Fibroblast of the conjunctiva (primary cell): ENCODE measurements around the gene ARHGAP23.
A peak's percentile ranks its signal among the peaks of the same experiment; 100 is the strongest.

Source experiments
- DNase-seq: peaks from one replicate; pipeline ENCODE4 v3.0.0-alpha.2; 2010; ENCODE audit warnings: low read depth

The ARHGAP23 gene

DNA sequence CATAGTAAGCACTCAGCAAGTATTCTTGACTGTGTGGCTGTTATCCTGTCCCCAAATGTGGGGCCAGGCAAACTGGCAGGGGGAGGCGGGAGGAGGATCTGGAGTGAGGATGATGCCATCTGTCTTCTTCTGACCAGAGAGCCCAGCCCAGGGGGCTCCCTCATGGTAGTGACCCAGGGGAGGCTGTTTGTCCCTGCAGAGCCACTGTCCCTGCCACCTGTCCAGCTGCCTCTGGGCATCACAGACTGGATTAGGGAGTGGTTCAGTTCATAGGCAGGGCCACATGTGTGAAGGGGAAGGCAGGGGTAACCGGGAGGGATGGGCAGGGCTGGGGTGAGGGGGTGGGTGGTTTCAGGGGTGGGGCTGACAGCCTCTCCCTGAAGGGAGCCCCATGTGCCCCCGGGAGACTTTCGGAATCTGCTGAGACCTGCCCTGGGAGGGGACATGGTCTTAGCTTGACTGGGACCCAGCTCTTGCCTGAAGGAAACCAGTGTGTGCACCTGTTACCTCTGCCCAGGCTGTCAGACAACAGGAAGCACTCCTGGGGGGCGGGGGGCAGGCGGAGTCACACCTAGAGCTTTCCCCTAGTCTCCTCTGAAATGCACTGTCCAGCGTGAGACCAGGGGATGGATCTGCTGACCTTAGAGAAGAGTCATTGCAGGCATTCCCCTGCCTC, 15.2 kb downstream of the ARHGAP23 start:
- no peak for DNase-seq

DNA sequence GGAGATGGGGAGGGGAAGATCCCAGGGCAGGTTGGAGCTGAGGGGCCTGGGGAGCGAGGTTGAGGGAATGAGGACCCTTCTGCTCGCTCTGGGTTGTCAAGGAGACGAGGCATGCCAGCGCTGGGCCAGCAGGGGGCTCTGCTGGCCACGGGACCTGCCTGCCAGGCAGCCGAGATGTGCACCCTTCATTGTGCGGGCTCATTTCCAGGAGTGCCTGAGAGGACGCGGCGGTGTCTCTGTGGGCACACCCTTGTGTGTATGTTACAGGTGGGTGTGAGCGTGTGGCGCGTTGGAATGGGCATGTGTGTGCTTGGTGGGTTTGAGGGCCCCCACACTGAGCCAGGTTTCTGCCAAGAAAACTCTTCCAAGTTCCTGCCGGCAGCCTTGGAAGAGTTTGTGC, 15.9 kb downstream of the ARHGAP23 start:
- DNase-seq: no peak

DNA sequence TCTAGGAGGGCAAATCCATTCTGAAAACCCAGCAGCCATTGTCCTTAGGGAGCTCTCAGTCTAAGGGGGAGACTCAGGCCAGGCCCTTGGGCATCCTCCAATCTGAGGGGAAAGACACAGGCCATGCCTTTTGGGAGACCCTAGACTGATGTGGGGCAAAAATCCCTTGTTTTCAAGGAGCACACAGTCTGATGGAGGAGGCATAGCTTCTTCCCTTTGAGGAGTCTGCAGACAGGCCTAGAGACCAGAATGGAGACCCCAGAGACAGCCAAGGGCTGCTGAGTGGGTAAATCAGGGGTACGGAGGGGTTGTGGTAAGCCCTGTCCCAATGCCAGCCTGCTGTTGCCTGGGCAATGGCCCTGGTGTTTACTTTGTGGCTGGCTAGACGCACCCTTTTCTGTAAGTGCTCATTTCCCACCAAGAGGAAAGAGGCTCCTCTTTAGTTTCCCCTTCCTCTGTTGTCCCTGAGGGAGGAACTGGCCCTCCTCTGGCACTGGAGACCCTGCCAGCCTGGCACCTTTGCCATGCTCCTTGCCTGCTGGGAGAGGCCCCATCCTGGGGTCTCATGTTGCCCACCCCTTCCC, 19.3 kb downstream of the ARHGAP23 start:
- no peak for DNase-seq

DNA sequence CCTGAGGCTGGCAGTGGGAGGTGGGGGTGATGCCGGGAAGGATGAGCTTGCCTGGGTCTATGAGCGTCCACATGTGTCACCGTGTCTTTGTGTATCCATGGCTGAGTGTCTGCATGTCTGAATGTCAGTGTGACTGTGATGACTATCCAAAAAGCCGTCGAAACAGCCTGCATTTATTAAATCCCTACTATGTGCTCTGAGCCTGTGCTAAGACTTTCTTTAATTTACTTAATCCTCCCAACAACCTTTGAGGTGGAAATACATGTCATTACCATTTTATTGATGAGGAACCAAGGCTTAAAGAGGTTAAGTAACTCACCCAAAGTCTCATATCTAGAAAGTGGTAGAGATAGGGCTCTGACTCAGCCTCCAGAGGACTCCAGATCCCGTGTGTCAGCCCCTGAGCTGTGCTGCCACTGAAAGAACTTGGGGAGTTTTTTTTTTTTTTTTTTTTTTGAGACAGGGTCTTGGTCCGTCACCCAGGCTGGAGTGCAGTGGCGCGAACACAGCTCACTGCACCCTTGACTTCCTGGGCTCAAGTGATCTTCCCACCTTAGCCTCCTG, 20.0 kb downstream of the ARHGAP23 start:
- no peak for DNase-seq

DNA sequence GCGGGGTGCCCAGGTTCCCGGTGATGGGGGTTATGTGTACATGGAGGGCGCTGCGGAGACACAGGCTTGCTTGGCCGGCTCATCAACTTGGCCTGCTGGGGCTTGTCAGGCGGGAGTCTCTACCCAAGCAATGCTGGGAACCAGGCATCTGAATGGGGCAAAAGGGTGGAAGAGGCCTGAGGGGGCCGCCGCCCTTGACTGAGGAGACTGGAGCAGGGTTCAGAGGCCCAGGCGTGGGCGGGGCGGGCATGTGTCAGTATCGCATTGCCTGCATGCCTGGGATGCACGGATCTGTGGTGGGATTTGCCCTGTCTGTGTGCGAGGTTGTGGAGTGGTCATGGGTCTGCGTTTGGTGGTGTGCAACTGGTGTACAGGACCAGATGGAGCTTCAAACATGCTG, 21.1 kb downstream of the ARHGAP23 start:
- DNase-seq: no peak

DNA sequence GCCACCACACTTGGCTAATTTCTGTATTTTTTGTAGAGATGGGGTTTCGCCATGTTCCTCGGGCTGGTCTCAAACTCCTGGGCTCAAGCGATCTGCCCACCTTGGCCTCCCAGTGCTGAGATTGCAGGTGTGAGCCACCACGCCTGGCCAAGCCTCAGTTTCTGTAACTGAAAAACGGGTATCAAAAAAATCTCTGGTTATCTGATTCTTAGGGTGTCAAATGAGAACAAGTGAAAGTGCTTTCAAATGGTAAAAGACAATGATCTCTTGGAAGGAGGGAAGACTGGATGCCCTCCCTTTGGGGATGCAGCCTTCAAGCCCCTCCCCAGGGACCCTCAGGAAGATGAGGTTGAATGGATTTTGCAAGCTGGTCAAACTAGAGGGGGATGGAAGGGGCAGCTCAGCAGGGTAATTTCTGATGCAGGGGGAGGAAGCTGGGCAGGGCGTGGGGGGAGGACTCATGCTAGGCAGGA, 22.3 kb downstream of the ARHGAP23 start:
- DNase-seq: no peak

DNA sequence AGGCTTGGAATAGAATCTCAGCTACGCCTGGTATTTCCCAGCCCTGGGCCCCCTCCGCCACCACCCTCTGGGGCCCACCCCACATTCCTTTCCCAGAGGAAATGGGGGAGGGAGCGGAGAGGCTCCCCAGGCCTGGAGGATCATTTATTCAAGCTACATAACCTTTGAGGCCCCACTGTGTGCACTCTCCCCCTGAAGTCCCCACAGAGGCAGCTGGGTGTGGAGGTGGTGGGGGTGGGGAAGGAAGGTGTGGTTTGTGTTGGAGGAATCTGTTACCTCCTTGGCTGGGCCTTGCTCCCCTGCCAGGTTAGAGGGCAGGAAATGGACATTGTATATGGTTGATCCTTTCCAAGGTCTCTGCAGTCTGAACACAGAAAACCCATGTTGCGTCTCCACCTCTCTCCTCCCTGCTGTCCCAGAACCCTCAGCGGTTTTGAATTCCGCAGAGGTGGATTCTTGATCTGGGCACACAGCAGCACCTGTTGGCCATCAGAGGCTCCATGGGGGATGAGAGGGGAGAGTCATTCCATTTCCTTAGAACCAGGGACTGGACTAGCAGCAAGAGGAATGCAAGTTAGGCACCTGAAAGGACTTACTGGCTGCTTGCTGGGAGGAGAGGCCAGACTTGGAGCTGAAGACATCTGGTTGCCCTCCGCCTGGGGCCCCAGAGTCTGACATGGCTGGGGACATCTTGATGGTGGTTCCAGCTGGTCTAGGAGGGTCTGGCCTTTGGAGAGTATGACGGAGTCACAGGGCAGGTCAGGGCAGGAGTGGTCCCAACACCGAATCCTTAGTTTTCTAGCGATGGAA, 23.0 kb downstream of the ARHGAP23 start:
- no peak for DNase-seq

DNA sequence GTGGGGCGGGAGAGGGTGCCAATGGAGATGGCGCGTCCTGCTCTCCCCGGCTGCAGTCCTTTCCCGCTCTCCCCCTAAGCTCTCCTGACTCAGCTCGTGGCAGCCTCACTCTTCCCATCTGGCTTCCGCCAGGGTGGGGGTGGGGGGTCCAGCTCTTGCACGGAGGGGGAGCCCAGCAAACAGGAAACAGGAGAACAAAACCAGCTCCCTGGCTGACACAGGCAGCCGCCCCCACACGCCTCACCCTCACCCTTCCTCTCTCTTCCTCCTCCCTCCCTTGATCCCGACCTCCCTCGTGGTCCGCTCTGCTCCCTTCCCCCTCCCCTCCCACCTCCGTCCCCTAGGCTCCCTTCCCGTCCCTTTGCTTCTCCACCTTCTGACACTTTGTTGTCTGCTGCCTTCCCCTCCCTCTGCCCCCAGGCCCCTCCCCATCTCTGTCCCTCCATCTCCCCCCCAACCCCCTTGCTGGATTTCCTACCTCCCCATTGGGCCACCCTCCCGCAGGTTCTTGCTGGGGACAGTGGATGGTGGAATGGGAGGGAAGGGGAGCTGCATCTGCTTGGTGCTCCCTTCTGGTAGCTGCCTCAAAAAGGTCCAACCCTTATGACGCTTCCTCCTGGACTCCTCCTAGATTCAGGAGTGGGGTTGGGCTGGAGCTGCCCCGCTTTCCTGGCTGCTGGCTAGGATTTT, 23.7 kb downstream of the ARHGAP23 start:
- DNase-seq: peak; percentile 68

DNA sequence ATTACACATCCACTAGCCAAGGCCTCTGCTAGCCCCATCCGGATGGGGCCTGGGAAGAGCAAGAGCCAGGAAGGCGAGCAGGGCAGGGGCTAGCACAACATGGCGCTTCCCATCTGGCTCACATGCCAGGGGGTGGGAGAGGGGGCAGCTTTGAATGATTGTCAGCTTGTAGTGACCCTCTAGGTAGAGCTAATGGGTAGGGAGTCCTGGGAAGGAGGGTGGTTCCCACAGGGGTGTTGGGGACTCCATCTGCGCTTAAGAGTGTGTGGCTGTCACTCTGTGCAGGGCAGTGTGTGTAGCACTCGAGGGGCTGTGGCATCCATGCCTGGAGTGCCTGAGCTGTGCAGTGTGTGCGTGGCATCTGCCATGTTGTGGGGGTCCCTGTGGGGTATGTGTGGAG, 24.5 kb downstream of the ARHGAP23 start:
- DNase-seq: no peak

- no peak for DNase-seq
Measured at GRCh38 chr17:38453951-38454421, 25.7 kb downstream of the ARHGAP23 start.

DNA sequence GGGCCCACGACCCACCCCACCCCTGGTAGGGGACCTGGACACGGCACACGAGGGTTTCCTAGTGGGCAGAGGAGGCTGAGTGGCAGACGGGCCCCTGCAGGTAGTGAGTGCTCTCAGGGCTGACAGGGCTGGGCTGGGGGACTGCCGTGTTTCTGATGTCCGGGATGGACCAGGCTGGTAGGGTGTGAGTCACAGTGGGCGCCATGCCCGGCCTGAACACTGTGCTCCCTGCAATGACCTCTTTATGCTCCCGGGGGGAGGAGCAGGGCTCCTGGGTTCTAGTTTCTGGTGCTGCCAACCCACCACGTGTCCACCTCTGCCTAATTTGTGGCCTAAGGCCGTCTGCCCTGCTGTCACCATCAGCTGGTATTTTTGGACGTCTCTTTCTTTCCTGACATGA, 26.3 kb downstream of the ARHGAP23 start:
- DNase-seq: peak; percentile 66

GRCh38 chr17:38455288-38455915, 27.1 kb downstream of the ARHGAP23 start:
- DNase-seq: no peak

- no peak for DNase-seq
Measured at GRCh38 chr17:38456031-38456815, 28.0 kb downstream of the ARHGAP23 start.

DNA sequence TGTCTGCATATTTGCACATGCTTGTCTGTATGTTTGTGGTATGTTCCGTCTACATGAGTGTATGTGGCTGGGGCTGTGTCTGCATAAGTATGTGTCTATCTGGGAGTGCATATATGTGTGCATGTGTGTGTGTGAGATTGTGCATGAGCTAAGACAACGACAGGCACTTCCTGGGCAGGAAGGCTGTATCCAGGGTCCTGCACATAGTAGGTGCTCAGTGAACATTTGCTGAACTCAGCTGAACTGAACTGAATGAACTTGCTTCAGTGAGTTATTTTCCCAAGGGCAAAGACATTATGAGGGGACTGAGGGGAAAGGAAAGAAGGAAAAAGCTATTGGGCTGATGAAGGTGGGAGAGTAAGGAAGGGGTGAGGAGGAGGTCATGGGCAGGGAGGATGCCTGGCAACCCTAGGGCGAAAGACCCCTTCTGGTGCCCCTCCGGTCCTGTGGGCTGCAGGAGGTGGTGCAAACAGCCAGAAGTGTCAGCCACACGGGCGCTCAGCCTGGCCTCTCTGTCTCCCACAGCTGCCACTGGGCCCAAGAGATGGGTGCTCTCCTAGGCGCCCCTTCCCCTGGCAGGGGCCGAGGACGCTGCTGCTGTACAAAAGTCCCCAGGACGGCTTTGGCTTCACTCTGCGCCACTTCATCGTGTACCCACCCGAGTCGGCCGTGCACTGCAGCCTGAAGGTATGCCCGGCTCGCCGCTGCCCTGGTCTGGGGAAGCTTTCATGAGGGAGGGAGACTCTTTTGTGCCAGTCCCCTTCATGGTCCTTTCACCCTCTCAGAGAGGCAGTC, 29.5 kb downstream of the ARHGAP23 start:
- no peak for DNase-seq

DNA sequence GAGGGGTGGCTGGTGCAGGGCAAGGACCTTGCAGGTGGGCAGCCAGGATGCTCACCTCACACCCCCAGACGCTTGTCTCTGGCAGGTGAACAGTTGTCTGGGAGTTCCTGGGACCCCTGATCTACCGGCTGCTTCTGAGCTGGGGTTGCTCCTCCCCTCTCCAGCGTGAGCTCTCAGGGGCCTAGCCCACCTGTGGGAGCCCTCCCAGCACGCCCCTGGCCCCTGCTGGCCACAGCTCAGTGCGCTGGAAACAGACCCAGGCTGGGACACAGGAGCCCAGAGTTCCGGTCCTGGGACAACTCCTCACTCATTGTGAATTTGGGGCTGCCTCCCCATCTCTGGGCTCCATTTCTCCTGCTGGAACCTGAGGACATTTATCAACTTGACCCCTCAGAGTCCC, 30.3 kb downstream of the ARHGAP23 start:
- no peak for DNase-seq

DNA sequence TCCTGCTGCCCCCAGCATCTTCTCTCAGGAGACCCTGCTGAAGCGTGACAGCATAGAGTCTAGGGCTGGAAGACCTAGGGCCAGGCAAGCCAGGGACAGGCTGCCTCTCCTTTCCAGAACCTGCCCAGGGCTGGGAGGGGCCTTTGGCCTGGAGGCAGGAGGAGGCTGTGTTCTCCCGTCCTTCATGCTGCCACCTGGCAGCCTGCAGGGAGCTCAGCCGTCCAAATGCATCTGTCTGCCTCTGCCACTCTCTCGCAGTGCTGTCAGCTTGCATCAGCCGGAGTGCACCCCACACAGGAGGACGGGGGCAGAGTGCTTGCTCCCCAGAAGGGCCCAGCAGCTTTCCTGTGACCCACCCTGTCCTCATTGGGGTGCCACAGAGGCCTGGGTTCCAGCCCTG, 31.3 kb downstream of the ARHGAP23 start:
- no peak for DNase-seq

- no peak for DNase-seq
Measured at GRCh38 chr17:38460082-38460715, 31.9 kb downstream of the ARHGAP23 start.

GRCh38 chr17:38460716-38461630, 32.7 kb downstream of the ARHGAP23 start:
- no peak for DNase-seq
